Aorta (tissue), 5 donors: Measurements from ENCODE around the gene ARHGEF40. TPM values are rescaled to one million over a fixed set of nuclear protein-coding genes. Genes with fewer than 3 reads are reported as not detected.

ENCODE experiments used
- ATAC-seq: fragments of 200-7000 bp; cut with Tn5 transposase; one replicate; pipeline ENCODE4 v1.9.1; 2022; ENCODE audit warnings: moderate library complexity; ENCODE audit not compliant: low FRiP score
- DNase-seq, 2 donors: peaks; one replicate each; pipeline ENCODE4 v3.0.0-alpha.2; 2020
- H3K27ac ChIP-seq, 2 donors: one replicate each; pipeline ENCODE4 v1.5.1; 2013; ENCODE audit warnings: low read length in 2 of 2, mild to moderate bottlenecking in 2 of 2, moderate library complexity in 2 of 2, control low read depth in 1 of 2, inconsistent platforms in 1 of 2, low read depth in 1 of 2
- H3K27me3 ChIP-seq, 2 donors: one replicate each; pipeline ENCODE4 v1.6.1; 2013; ENCODE audit warnings: control low read depth in 1 of 2, low read length in 1 of 2, mild to moderate bottlenecking in 1 of 2, moderate library complexity in 1 of 2; ENCODE audit not compliant: insufficient read depth in 2 of 2, control insufficient read depth in 1 of 2
- H3K36me3 ChIP-seq, 2 donors: one replicate each; pipeline ENCODE4 v1.6.1; 2013; ENCODE audit warnings: control low read depth in 1 of 2, low read length in 1 of 2, mild to moderate bottlenecking in 1 of 2; ENCODE audit not compliant: insufficient read depth in 2 of 2, control insufficient read depth in 1 of 2
- H3K4me1 ChIP-seq, 2 donors: one replicate each; pipeline ENCODE4 v1.6.1; 2013; ENCODE audit warnings: low read length in 2 of 2, control low read depth in 1 of 2, mild to moderate bottlenecking in 1 of 2, moderate library complexity in 1 of 2; ENCODE audit not compliant: insufficient read depth in 2 of 2, control insufficient read depth in 1 of 2
- H3K4me3 ChIP-seq, 2 donors: one replicate each; pipeline ENCODE4 v1.5.1; 2013; ENCODE audit warnings: low read length in 2 of 2, control low read depth in 1 of 2, mild to moderate bottlenecking in 1 of 2
- H3K9me3 ChIP-seq: one replicate; pipeline ENCODE4 v1.6.1; 2013; ENCODE audit warnings: mild to moderate bottlenecking, low read length; ENCODE audit not compliant: control insufficient read depth
- WGBS, 2 donors: extraction: QIAGEN DNeasy Blood & Tissue Kit; methylation state at CpG; one replicate each; pipeline ENCODE4 v1.1.7; 2013; 5-methylcytosine and 5-hydroxymethylcytosine counted together
- intact Hi-C, 2 donors: fragments of 100-400 bp; cut with DNase I; formaldehyde crosslinking; loops; one replicate each; pipeline versions ENCODE4 v1.14.2 to v1.15.0; 2022
- polyA plus RNA-seq, 2 donors: library from polyadenylated mRNA; stranded (reverse); fragments of 200-250 nt; gene quantifications; one replicate each; pipeline ENCODE4 v1.2.3, GENCODE V29; 2013
- total RNA-seq, 2 donors: library from RNA; stranded (reverse); fragmentation: NEBNext Ultra II Directional; extraction: Animal tissue kit (Norgen Biotek cat#: 25700); gene quantifications; one replicate each; pipeline ENCODE4 v1.2.1, GENCODE V29; 2021
- donor health status: healthy with polysubstance abuse.
- donor health status: Bipolar disorder and iron deficiency.
- donor health status: DM: no; HTN: no; CAD: no.
- donor health status: DM: no; HTN: no; CAD: no.
- donor health status: DM: yes; HTN: yes; CAD: no.

The ARHGEF40 gene
- total and polyA plus RNA-seq, 4 donors: 5.4 to 68.3 (median 32.4) TPM

- 80 to 87% methylated on average over 11 of the region's 11 CpGs for WGBS, 2 donors
- ATAC-seq: no peak
- Histone ChIP-seq H3K36me3 (peaks cover 0 to 8% of the 10 kb centered on the region in 2 donors), H3K27me3 (no peaks in the 10 kb centered on the region), H3K4me1 (no peaks in the 10 kb centered on the region), H3K27ac (no peak overlapping the region), H3K4me3 (no peak overlapping the region), H3K9me3 (no peaks in the 10 kb centered on the region)
- DNase-seq: no peak
- intact Hi-C loops: no loop called here
Measured at GRCh38 chr14:21083565-21084325, 13.6 kb downstream of the ARHGEF40 start.

GRCh38 chr14:21084396-21084795, 14.3 kb downstream of the ARHGEF40 start:
- DNase-seq: no peak
- H3K27me3 ChIP-seq: no peaks in the 10 kb centered on the region
- WGBS, 2 donors: 73 to 76% methylated on average over 2 of the region's 2 CpGs
- intact Hi-C loops: no loop called here
- no peak for ATAC-seq
- no peaks in the 10 kb centered on the region for H3K4me1 ChIP-seq
- no peak overlapping the region for H3K4me3 ChIP-seq
- H3K27ac ChIP-seq: no peak overlapping the region
- peaks cover 0 to 11% of the 10 kb centered on the region in 2 donors for H3K36me3 ChIP-seq
- H3K9me3 ChIP-seq: no peaks in the 10 kb centered on the region

- Histone ChIP-seq H3K4me3 (no peak overlapping the region), H3K4me1 (no peaks in the 10 kb centered on the region), H3K27me3 (no peaks in the 10 kb centered on the region), H3K9me3 (no peaks in the 10 kb centered on the region), H3K36me3 (peaks cover 0 to 11% of the 10 kb centered on the region in 2 donors), H3K27ac (no peak overlapping the region)
- 75 to 81% methylated on average over 17 of the region's 17 CpGs for WGBS, 2 donors
- DNase-seq: peak in 1 of 2 donors; percentile 51
- no peak for ATAC-seq
- intact Hi-C loops: no loop called here
Measured at GRCh38 chr14:21084998-21085853, 15.1 kb downstream of the ARHGEF40 start.

- Histone ChIP-seq H3K4me3 (no peak overlapping the region), H3K27me3 (no peaks in the 10 kb centered on the region), H3K27ac (no peak overlapping the region), H3K4me1 (no peaks in the 10 kb centered on the region), H3K36me3 (peaks cover 0 to 13% of the 10 kb centered on the region in 2 donors), H3K9me3 (no peaks in the 10 kb centered on the region)
- intact Hi-C loops: no loop called here
- WGBS, 2 donors: 78 to 80% methylated on average over 4 of the region's 4 CpGs
- ATAC-seq: peak; percentile 6
- DNase-seq: no peak
Measured at GRCh38 chr14:21086908-21087293, 16.8 kb downstream of the ARHGEF40 start.

- no peak overlapping the region for H3K27ac ChIP-seq
- peaks cover 0 to 10% of the 10 kb centered on the region in 2 donors for H3K36me3 ChIP-seq
- DNase-seq: peak; percentile 66 to 85
- H3K27me3 ChIP-seq: no peaks in the 10 kb centered on the region
- intact Hi-C loops: no loop called here
- 28 to 29% methylated on average over 19 of the region's 19 CpGs for WGBS, 2 donors
- H3K4me1 ChIP-seq: no peaks in the 10 kb centered on the region
- no peak overlapping the region for H3K4me3 ChIP-seq
- no peaks in the 10 kb centered on the region for H3K9me3 ChIP-seq
- peak; percentile 33 for ATAC-seq
Measured at GRCh38 chr14:21087294-21088091, 17.4 kb downstream of the ARHGEF40 start.

GRCh38 chr14:21088687-21089086, 18.6 kb downstream of the ARHGEF40 start:
- Histone ChIP-seq H3K9me3 (no peaks in the 10 kb centered on the region), H3K36me3 (peaks cover 0 to 10% of the 10 kb centered on the region in 2 donors), H3K27ac (no peak overlapping the region), H3K4me3 (no peak overlapping the region), H3K4me1 (no peaks in the 10 kb centered on the region), H3K27me3 (no peaks in the 10 kb centered on the region)
- no peak for DNase-seq
- WGBS, 2 donors: 78% methylated on average over 4 of the region's 4 CpGs
- intact Hi-C loops: no loop called here
- no peak for ATAC-seq

- Histone ChIP-seq H3K9me3 (no peaks in the 10 kb centered on the region), H3K4me1 (no peaks in the 10 kb centered on the region), H3K36me3 (peaks cover 0 to 10% of the 10 kb centered on the region in 2 donors), H3K4me3 (no peak overlapping the region), H3K27ac (no peak overlapping the region), H3K27me3 (no peaks in the 10 kb centered on the region)
- 48 to 49% methylated on average over 1 of the region's 1 CpG for WGBS, 2 donors
- intact Hi-C loops: no loop called here
- DNase-seq (no peak), ATAC-seq (no peak)
Measured at GRCh38 chr14:21089271-21089670, 19.2 kb downstream of the ARHGEF40 start.

- Histone ChIP-seq H3K27me3 (no peaks in the 10 kb centered on the region), H3K27ac (no peak overlapping the region), H3K9me3 (no peaks in the 10 kb centered on the region), H3K36me3 (peaks cover 0 to 10% of the 10 kb centered on the region in 2 donors), H3K4me3 (no peak overlapping the region), H3K4me1 (no peaks in the 10 kb centered on the region)
- intact Hi-C loops: loop anchor here (5.0 kb wide), 2 partner anchors 63 to 73 kb away; partner anchors contain the start of gene NDRG2 (in 1 of the 2)
- ATAC-seq (no peak), DNase-seq (no peak)
- 70 to 76% methylated on average over 5 of the region's 5 CpGs for WGBS, 2 donors
Measured at GRCh38 chr14:21089877-21090193, 19.7 kb downstream of the ARHGEF40 start.
